Left forelimb (tissue), 1 donor: ENCODE data around the gene BCAT1.
A peak's percentile ranks its signal among the peaks of the same experiment; 100 is the strongest.
"Not testable (repeated sequence)": the region's sequence is repeated elsewhere in the genome, so short reads cannot be mapped to it uniquely, and the experiment has no call there.

Experiments
- DNase-seq: peaks from one replicate; pipeline ENCODE4 v3.0.0-alpha.2; 2018; ENCODE audit warnings: low spot score

BCAT1 gene

GRCh38 chr12:24960222-24960855, 11.4 kb upstream of the BCAT1 start:
- DNase-seq, result no peak

DNA sequence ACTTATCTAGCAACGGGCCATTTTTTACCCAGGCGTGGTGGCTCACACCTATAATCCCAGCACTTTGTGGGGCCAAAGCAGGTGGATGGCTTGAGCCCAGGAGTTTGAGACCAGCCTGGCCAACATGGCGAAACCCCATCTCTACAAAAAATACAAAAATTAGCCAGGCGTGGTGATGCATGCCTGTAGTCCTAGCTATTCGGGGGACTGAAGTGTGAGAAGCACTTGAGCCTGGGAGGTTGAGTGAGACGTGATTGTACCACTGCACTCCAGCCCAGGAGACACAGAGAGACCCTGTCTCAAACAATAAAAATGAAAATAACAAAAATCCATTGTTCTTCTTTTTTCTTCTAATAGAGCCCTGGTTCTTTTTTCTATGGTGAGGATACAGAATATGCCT, 7.5 kb upstream of the BCAT1 start:
- not testable (repeated sequence) for DNase-seq

GRCh38 chr12:24955853-24956252, 7.0 kb upstream of the BCAT1 start:
- DNase-seq, result no peak

DNA sequence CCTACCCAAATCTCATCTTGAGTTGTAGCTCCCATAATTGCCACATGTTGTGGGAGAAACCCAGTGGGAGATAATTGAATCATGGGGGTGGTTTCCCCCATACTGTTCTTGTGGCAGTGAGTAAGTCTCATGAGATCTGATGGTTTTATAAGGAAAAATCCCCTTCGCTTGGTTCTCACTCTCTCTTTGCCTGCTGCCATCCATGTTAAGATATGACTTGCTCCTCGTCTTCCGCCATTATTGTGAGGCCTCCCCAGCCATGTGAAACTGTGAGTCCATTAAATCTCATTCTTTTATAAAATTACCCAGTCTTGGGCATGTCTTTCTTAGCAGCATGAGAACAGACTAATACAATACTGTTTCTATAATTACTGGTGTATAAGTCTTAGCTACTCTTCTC, 6.5 kb upstream of the BCAT1 start:
- DNase-seq, result no peak

- DNase-seq, result no peak
These were observed 5.4 kb upstream of the BCAT1 start for GRCh38 chr12:24954261-24954660.

DNA sequence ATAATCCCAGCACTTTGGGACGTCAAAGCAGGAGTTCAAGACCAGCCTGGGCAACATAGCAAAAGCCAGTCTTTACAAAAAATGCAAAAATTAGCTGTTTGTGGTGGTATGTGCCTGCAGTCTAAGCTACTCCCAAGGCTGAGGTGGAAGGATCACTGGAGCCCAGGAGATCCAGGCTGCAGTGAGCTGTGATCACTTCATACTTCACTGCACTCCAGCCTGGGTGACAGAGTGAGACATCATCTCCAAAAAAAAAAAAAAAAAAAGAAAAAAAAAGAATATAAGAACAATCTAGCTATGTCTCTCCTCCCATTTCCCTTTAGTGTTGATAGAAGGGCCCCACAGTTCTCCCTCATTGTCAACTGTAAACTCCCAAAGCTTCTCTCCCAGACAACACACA, 3.5 kb upstream of the BCAT1 start:
- DNase-seq, result no peak

DNA sequence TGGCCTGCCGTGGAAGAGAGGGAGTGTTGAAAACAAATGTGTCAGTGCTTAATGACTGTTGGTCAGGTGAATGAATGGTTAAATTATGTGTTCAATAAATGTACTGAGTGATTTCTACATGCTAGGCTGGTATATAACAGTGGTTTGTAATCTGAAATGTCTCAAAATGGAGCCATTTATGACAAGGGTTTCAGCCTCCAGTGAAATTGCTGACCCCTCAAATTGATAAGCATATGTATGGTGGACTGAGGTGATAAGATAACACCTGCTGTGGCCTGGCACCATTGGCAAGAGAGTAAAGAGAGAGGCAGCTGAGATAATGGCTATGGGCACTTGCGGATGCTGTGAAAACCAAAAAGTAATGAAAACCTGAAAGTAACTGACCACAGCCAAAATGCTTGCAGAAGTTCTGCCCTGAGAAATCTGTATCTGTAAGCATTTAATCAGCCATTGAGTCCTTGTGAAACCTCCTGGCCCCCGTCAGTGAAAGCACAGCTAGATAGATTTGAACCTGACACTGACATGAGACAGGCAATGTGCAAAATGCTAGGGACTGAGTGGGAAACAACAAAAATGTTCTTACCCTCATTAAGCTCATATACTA, 1.4 kb upstream of the BCAT1 start:
- DNase-seq, result no peak

DNA sequence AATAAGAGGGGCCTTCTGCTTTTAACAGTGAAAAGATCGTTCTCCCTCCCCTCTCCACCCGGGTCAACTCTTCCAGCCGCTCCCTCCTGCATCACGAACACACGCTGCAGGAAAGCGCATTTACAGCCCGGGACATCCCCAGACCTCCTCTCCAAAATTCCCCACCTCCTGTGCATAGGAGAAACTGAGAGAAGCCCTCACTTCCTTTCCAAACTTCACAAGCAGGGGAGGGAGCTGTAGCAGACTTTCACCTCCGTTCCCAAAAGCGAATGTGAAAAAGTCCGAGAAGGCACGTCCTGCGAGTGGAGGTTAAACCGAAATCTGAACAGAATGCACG, 513 bp downstream of the BCAT1 start:
- peak; percentile 71 for DNase-seq

DNA sequence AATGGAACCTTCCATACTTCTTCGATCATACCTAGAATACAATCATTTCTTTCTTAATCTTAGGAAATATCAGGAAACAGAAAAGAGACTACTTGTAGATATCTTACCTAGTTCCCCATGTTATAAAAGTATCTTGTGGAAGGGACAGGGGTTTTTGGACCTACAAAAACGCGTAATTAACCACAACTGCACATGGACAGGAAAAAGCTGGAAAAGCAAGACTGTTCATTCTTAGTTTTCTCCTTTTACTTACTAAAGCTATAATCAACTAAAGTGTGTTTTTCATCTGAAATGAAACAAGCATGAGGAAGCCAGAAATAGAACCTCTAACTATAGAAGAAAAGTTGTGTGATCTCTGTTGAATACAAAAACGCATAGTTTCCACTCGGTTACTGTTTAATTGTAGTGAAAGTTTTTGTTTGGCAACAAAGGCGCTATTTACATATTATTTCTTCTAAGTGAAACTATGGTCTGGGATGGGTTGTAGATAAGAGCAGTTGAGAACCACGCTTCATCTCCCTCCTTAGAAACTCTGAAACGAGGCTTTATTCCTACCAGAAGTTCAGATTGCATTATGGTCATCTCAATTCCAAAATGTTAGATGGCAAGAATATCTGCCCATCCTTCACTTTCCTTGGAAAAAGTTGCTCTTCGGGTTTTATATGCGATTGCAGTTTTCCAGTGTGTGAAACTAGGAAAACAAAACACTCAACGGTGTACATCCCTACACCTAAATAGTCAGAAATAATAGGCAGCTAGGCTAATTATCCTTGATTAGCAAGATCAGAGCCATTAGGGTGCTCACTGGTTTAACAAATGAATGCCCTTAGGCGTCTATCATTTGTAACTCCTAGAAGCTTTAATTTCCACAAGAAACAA, 1.1 kb downstream of the BCAT1 start:
- no peak for DNase-seq

DNA sequence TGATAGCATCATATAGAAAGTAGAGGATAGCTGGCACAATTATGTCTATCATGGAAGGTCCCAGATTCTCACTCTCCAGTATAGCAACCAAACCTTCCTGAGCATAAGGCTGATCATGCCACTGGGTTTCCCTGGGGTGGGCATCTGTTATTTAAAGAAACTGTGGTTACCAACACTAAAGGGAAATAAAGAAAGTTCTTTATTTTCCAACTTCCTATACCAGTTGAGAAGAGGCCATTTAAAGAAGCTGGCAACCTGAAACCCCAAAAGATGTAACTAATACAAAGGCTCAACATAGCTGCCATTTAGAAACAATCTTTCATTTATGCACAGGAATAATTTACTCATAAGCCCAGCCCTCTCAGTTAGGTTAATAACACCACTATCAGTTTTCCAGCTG, 3.1 kb downstream of the BCAT1 start:
- no peak for DNase-seq

DNA sequence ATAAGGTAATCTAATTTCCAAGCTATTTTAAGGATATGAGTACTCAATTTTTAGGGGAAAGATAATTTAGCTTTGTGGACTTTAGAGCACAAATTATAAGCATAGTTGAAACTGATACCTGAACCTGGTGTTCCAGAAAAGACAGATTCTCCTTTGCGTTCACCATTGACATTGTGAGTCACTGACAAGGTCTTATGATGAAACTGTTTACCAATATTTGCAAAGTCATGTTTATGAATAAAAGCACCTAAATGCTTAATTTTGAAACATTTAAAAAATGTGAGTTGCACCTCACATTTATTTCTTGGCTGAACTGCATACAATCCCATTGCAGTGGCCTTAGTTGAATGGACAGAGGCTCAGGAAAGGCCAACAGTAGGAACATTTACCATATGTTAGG, 3.9 kb downstream of the BCAT1 start:
- DNase-seq, result no peak

- no peak for DNase-seq
These were observed 4.3 kb downstream of the BCAT1 start for GRCh38 chr12:24944601-24944975.

GRCh38 chr12:24943947-24944600, 4.8 kb downstream of the BCAT1 start:
- no peak for DNase-seq

GRCh38 chr12:24940157-24940556, 8.7 kb downstream of the BCAT1 start:
- DNase-seq, result no peak

DNA sequence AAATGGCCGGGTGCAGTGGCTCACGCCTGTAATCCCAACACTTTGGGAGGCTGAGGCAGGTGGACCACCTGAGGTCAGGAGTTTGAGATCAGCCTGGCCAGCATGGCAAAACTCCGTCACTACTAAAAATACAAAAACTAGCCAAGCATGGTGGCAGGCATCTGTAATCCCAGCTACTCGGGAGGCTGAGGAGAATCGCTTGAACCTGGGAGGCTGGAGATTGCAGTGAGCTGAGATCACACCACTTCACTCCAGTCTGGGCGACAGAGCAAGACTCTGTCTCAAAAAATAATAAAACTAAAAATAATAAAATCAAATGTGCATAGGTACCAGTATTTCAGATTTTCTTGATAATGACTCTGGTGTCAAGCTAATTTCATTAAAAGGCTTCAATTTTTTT, 9.3 kb downstream of the BCAT1 start:
- not testable (repeated sequence) for DNase-seq

GRCh38 chr12:24938341-24938740, 10.6 kb downstream of the BCAT1 start:
- DNase-seq, result no peak

- no peak for DNase-seq
These were observed 11.2 kb downstream of the BCAT1 start for GRCh38 chr12:24937553-24938244.

GRCh38 chr12:24933694-24934407, 15.1 kb downstream of the BCAT1 start:
- DNase-seq, result no peak

GRCh38 chr12:24931666-24932405, 17.1 kb downstream of the BCAT1 start:
- no peak for DNase-seq

DNA sequence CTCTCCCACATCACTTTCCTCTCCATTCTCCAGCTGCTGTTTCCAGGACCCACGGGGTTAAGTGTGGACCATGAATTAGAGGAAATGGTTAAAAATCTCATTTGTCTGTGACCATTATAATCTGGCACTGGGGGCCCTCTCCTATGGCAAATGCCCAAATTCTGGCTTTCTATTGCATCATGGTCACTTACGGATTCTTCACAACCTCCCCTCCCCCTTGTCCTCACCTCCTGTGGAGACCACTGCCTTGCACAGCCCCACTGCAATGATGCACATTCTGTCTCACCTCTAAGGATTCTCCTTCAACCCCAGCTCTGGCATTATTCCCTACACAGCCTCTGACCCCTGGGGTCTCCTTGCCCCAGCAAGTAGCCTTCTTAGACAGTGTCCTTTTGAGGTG, 18.9 kb downstream of the BCAT1 start:
- DNase-seq, result no peak
